Retinal pigment epithelial cell (primary cell): Measurements from ENCODE around the gene FAM200C.

Experiments used
- DNase-seq: peaks from one replicate; pipeline ENCODE4 v3.0.0-alpha.2; 2010; ENCODE audit warnings: low read depth
- H3K4me3 ChIP-seq: 2 replicates; pipeline ENCODE4 v1.5.1; 2011; ENCODE audit warnings: mild to moderate bottlenecking, low read length, control low read depth, moderate library complexity
- TF ChIP-seq, protein P1 (sequence below): conservative IDR thresholded peaks from 2 replicates; pipeline ENCODE4 v1.5.1; 2011; ENCODE audit warnings: low read depth, low read length, control low read depth, inconsistent platforms

The FAM200C gene

DNA sequence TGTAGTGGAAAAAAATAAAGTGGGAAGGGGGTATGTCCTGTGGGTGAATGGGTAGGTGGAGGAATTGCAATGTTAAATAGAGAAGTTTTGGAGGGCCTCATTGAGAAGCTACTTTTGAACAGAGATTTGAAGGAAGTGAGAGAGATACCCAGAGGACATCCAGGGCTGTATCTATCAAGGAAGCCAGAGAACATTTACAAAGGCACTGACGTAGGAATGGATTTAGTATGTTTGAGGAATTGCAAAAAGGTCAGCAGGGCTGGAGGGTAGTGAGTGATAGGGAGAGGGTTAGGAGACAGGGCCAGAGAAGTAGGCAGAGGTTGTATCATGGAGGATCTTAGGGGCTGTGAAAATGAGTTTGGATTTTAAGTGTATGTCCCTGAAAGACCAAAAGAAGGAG, 35.7 kb upstream of the FAM200C start:
- DNase-seq: no peak
- TF ChIP-seq, protein P1, sequence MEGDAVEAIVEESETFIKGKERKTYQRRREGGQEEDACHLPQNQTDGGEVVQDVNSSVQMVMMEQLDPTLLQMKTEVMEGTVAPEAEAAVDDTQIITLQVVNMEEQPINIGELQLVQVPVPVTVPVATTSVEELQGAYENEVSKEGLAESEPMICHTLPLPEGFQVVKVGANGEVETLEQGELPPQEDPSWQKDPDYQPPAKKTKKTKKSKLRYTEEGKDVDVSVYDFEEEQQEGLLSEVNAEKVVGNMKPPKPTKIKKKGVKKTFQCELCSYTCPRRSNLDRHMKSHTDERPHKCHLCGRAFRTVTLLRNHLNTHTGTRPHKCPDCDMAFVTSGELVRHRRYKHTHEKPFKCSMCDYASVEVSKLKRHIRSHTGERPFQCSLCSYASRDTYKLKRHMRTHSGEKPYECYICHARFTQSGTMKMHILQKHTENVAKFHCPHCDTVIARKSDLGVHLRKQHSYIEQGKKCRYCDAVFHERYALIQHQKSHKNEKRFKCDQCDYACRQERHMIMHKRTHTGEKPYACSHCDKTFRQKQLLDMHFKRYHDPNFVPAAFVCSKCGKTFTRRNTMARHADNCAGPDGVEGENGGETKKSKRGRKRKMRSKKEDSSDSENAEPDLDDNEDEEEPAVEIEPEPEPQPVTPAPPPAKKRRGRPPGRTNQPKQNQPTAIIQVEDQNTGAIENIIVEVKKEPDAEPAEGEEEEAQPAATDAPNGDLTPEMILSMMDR: no peak
- no peak overlapping the region for H3K4me3 ChIP-seq

DNA sequence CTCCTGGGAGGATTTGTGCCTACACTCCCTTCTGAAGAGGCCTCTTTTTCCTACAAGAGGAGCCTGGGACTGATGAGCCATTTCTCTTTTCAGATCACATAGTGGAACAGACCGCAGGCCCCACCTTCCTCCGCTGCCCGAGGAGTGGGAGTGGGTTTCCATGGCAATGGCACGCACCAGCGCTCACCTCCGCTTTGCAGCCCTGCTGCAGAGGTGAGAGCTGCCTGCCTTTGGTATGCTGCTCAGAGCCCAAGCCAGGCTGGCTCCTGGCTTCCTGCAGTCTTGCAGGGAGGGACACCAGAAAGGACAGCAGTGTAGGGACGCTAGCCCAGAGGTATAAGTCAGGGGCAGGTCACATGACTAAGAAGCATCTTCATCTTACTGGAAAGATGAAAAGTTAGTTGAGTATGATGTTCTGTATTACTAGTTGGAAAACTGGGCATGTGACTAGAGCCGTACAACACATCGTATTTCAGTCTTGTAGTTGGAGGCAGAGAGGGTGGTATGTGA, 34.2 kb upstream of the FAM200C start:
- DNase-seq: no peak
- TF ChIP-seq, protein P1: no peak
- no peak overlapping the region for H3K4me3 ChIP-seq

DNA sequence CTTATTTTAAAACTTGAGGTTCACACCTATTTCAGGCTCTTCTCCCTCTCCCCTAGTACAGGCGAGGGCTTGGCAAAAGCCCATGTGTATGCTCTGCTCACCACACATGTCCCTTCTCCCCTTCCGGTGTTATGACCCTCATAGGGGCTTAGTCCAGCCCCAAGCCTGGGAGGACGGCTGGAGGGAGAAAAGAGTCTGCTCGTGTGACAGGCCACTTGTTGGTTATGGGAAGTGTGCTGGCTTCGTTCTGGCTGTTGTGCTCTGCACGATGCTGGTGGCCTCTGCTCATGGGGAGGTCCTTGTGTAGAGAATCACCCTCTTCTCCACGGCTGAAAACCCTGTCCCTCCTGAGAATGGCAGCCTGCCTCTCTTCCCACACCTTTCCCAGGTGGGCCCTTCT, 32.9 kb upstream of the FAM200C start:
- DNase-seq: no peak
- H3K4me3 ChIP-seq: no peak overlapping the region
- TF ChIP-seq, protein P1: no peak

DNA sequence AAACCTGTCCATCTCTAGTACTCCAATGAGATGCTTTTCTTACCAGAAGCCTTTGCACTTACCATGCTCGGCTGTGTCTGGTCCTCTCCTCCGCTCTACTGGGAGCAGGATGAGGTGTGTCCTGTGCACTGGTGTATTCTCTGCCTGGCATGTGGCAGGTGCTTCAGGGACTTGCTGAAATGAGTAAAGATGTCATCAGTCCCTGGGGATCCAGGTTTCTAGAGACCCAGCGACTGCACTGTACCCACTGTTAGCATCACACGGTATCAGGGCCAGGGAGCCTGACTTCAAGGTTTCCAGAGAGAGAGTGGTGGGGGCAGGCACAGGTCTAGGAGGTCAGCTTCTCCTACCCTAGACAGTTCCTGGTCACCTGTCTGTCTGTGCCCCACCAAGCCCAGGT, 32.3 kb upstream of the FAM200C start:
- TF ChIP-seq, protein P1: no peak
- DNase-seq: no peak
- no peak overlapping the region for H3K4me3 ChIP-seq

DNA sequence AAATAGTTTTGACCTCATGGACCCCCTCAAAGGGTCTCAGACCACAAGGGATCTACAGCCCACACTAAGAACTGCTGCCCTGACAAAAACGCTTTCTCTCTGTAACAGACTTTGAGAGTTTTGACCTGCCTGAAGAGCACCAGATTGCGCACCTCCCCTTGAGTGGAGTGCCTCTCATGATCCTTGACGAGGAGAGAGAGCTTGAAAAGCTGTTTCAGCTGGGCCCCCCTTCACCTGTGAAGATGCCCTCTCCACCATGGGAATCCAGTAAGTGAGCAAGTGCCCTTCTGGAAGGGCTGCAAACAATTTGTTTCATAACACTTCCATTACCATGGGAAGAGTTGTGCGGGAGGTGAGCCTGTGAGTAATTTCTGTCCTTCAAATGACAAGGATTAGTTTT, 27.8 kb upstream of the FAM200C start:
- TF ChIP-seq, protein P1: no peak
- no peak overlapping the region for H3K4me3 ChIP-seq
- no peak for DNase-seq

DNA sequence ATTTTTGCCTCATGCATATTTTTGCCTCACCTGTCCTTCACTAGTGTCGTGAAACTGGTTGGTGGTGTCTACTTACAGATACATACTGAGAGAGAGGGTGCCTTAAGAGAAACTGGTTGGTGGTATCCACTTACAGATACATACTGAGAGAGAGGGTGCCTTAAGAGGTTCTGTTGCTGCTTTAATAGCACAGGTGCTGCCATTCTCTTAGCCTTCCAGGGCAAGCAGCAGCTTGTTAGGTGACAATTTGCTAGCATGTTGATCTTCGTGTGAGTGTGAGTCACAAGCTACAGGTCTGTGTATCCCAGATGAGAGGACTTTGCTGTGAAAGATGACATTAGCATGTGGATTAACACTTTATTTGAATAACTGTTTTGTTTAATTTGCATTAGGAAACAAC, 23.2 kb upstream of the FAM200C start:
- H3K4me3 ChIP-seq: peak overlapping the region; percentile 71
- TF ChIP-seq, protein P1: no peak
- DNase-seq: no peak

DNA sequence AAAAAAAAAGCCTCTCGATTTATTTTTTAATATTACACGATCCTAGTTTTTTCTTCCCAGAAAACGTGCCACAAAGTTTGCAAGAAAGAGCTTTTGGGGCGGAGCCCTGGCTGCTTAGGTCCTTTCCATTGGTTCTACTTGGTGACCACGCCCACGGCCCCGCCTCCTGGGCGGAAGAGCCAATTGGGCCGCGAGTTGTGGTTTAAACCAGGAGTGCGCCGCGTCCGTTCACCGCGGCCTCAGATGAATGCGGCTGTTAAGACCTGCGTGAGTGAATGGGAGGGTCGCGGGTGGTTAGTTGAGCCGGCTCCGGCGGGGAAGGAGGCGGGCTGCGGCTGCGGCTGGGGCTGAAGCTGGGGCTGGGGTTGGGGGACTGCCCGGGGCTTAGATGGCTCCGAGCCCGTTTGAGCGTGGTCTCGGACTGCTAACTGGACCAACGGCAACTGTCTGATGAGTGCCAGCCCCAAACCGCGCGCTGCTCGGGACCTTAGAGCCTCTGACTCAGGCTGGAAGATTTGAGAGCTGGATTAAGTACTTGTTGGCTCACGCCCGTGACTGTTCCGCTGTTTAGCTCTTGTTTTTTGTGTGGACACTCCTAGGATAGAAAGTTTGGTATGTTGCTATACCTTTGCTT, 21.9 kb upstream of the FAM200C start, which contains the start of gene PTTG1:
PTTG1 (plus strand) TSS at position 231 of the 634 bp plus-strand sequence. CDS start 458 bp downstream, outside the sequence.
- H3K4me3 ChIP-seq: peak within 1 kb of the TSS; percentile 71
- TF ChIP-seq, protein P1: no peak
- peak; percentile 92 for DNase-seq
